Esophagus squamous epithelium (tissue), 5 donors: Measurements from ENCODE around the gene TPD52L1. TPM values are rescaled to one million over a fixed set of nuclear protein-coding genes. Genes with fewer than 3 reads are reported as not detected.

ENCODE experiments used
- DNase-seq: peaks from one replicate; lab custom pipeline; 2025; lab: John Stamatoyannopoulos, UW
- H3K27ac ChIP-seq, 4 donors: fragments of 200-600 bp; sonication (generic); one replicate each; pipeline ENCODE4 v1.5.1; 2016 to 2019; ENCODE audit warnings: mild to moderate bottlenecking in 1 of 4
- H3K27me3 ChIP-seq, 4 donors: fragments of 200-600 bp; sonication (generic); 1 replicate in 3 of 4; 2 replicates in 1 of 4; pipeline versions ENCODE4 v1.5.1 to v1.6.0; 2017 to 2021; ENCODE audit warnings: antibody characterized with exemption in 1 of 4
- H3K36me3 ChIP-seq, 3 donors: fragments of 200-600 bp; sonication (generic); one replicate each; pipeline ENCODE4 v1.5.1; 2016 to 2019
- H3K4me1 ChIP-seq, 3 donors: fragments of 200-600 bp; sonication (generic); one replicate each; pipeline ENCODE4 v1.5.1; 2017 to 2019
- H3K4me3 ChIP-seq, 4 donors: fragments of 200-600 bp; sonication (generic); 1 replicate in 3 of 4; 2 replicates in 1 of 4; pipeline ENCODE4 v1.5.1; 2016 to 2019; ENCODE audit warnings: mild to moderate bottlenecking in 2 of 4, moderate library complexity in 1 of 4
- H3K9me3 ChIP-seq, 3 donors: fragments of 200-600 bp; sonication (generic); one replicate each; pipeline ENCODE4 v1.5.1; 2016 to 2019
- CTCF ChIP-seq, 6 experiments: fragments of 450-650 bp in 4 of 6; fragments of 200-600 bp in 2 of 6; sonication (generic) in 2 of 6; IDR thresholded peaks; one replicate each; pipeline ENCODE4 v1.5.1; 2016 to 2019; ENCODE audit warnings: antibody characterized with exemption in 6 of 6, mild to moderate bottlenecking in 4 of 6, moderate library complexity in 4 of 6
- POLR2A ChIP-seq, 4 donors: fragments of 450-650 bp; IDR thresholded peaks; one replicate each; pipeline ENCODE4 v1.6.1; 2017; ENCODE audit warnings: antibody characterized with exemption in 4 of 4, mild to moderate bottlenecking in 4 of 4, moderate library complexity in 3 of 4
- WGBS, 2 donors: methylation state at CpG; one replicate each; pipeline ENCODE4 v1.1.5; 2018; 5-methylcytosine and 5-hydroxymethylcytosine counted together
- intact Hi-C: fragments of 100-400 bp; cut with DNase I; formaldehyde crosslinking; loops from one replicate; pipeline ENCODE4 v1.15.0; 2022
- total RNA-seq, 4 donors: library from RNA; depleted of rRNA; stranded (reverse); fragments of >200 nt; gene quantifications; one replicate each; pipeline ENCODE4 v1.1.0, GENCODE V29; 2016
- donor health status: DM: yes; HTN: yes; CAD: no.

The TPD52L1 gene
- total RNA-seq, 4 donors from 2014 or later = 202 to 409 (median 275) TPM

- 96 to 100% methylated on average over 1 of the region's 1 CpG for WGBS, 2 donors
- DNase-seq = no peak
- Histone ChIP-seq H3K27me3 (no peaks in the 10 kb centered on the region), H3K36me3 (peaks cover 0 to 89% (median 15%) of the 10 kb centered on the region in 3 donors), H3K4me3 (no peak overlapping the region), H3K4me1 (no peaks in the 10 kb centered on the region), H3K27ac (no peak overlapping the region), H3K9me3 (peaks cover 0 to 8% (median 0%) of the 10 kb centered on the region in 3 donors)
- TF ChIP-seq POLR2A (IDR thresholded peaks at IDR 0.05) (no peak), CTCF (IDR thresholded peaks at IDR 0.05) (no peak)
- intact Hi-C loops = no loop called here
Observed at GRCh38 chr6:125285353-125285752, 131.8 kb downstream of the TPD52L1 start.

- Histone ChIP-seq H3K4me1 (no peaks in the 10 kb centered on the region), H3K9me3 (peaks cover 0 to 5% (median 0%) of the 10 kb centered on the region in 3 donors), H3K4me3 (no peak overlapping the region), H3K36me3 (peaks cover 0 to 89% (median 9%) of the 10 kb centered on the region in 3 donors), H3K27ac (no peak overlapping the region), H3K27me3 (no peaks in the 10 kb centered on the region)
- TF ChIP-seq CTCF (IDR thresholded peaks at IDR 0.05) (no peak), POLR2A (IDR thresholded peaks at IDR 0.05) (no peak)
- 95 to 100% methylated on average over 1 of the region's 1 CpG for WGBS, 2 donors
- intact Hi-C loops = no loop called here
- no peak for DNase-seq
Observed at GRCh38 chr6:125285936-125286335, 132.4 kb downstream of the TPD52L1 start.

- intact Hi-C loops = no loop called here
- peaks cover 0 to 5% (median 0%) of the 10 kb centered on the region in 3 donors for H3K9me3 ChIP-seq
- no peak for DNase-seq
- H3K4me3 ChIP-seq = no peak overlapping the region
- no peaks in the 10 kb centered on the region for H3K4me1 ChIP-seq
- no peaks in the 10 kb centered on the region for H3K27me3 ChIP-seq
- no peak overlapping the region for H3K27ac ChIP-seq
- TF ChIP-seq CTCF (IDR thresholded peaks at IDR 0.05) = no peak
- TF ChIP-seq POLR2A (IDR thresholded peaks at IDR 0.05) = no peak
- H3K36me3 ChIP-seq = peaks cover 0 to 89% (median 12%) of the 10 kb centered on the region in 3 donors
- WGBS, 2 donors = 91 to 93% methylated on average over 9 of the region's 9 CpGs
Observed at GRCh38 chr6:125287718-125288117, 134.1 kb downstream of the TPD52L1 start.

DNA sequence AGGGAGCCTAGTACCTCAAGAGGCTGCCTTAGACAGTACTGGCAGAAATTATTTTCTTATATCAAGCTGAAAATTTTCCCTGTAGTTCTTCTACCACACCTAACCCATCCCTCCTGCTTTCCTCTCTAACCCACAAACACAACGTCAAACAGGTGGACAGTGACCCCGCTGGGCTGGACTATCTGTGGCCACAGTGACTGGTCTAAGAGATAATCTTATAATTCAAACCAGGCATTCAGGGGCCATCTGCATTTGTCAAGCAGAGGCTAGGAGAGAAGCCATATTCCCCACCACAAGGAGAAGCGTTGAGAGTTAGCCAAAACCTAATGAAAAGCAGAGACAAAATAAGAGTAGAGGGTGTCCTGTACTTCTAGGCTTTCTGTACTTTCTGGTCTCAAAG is 140.0 kb downstream of the TPD52L1 start:
- DNase-seq = no peak
- intact Hi-C loops = loop anchor here (10.0 kb wide), 1 partner anchor 139 kb away; the partner anchor contains the start of gene TPD52L1
- TF ChIP-seq POLR2A (IDR thresholded peaks at IDR 0.05) (no peak), CTCF (IDR thresholded peaks at IDR 0.05) (no peak)

DNA sequence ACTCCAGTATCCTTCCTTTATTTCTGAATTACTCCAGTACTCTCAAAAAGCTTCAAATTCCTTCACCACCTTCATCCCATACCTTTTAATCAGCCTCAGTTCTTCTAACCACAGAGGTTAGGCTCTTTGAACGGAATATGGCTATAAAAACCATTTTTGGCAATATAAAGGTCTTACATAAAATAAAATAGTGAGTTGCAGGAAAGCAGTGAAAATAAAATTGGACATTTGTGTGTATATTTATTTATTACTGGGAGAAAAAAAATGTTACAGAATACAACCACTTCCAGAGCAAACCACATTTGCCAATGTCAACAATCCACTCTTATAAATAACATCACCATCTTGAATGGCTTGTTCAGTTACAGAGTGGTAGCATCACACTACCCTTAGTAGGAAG is 140.5 kb downstream of the TPD52L1 start:
- no peak overlapping the region for H3K27ac ChIP-seq
- peaks cover 0 to 43% (median 0%) of the 10 kb centered on the region in 3 donors for H3K4me1 ChIP-seq
- H3K36me3 ChIP-seq = peaks cover 5 to 94% (median 14%) of the 10 kb centered on the region in 3 donors
- intact Hi-C loops = loop anchor here (10.0 kb wide), 1 partner anchor 139 kb away; the partner anchor contains the start of gene TPD52L1
- H3K9me3 ChIP-seq = no peaks in the 10 kb centered on the region
- no peak overlapping the region for H3K4me3 ChIP-seq
- DNase-seq = no peak
- WGBS, 2 donors = 92 to 100% methylated on average over 1 of the region's 1 CpG
- TF ChIP-seq POLR2A (IDR thresholded peaks at IDR 0.05) = no peak
- H3K27me3 ChIP-seq = no peaks in the 10 kb centered on the region

More for the DNA sequence above, 140.0 kb downstream of the TPD52L1 start:
- Histone ChIP-seq H3K27ac (no peak overlapping the region), H3K4me3 (no peak overlapping the region), H3K4me1 (peaks cover 0 to 38% (median 0%) of the 10 kb centered on the region in 3 donors), H3K9me3 (no peaks in the 10 kb centered on the region), H3K36me3 (peaks cover 5 to 90% (median 14%) of the 10 kb centered on the region in 3 donors), H3K27me3 (no peaks in the 10 kb centered on the region)
- 93 to 95% methylated on average over 3 of the region's 3 CpGs for WGBS, 2 donors
